ENCODE results near the gene IPO5.

- TF ChIP-seq CTCF (conservative IDR thresholded peaks at IDR 0.05) = no peak
- TF ChIP-seq EZH2 (IDR thresholded peaks at IDR 0.05; ENCODE audit: low read depth) = no peak
Measured at GRCh38 chr13:98013241-98013640, 59.8 kb downstream of the IPO5 start.
